Astrocyte of the cerebellum (primary cell): ENCODE measurements around the gene RBM10.

Experiments
- DNase-seq: peaks from one replicate; pipeline ENCODE4 v3.0.0-alpha.2; 2011; ENCODE audit warnings: low read depth
- H3K4me3 ChIP-seq: 2 replicates; pipeline ENCODE4 v1.5.1; 2011; ENCODE audit warnings: mild to moderate bottlenecking, low read depth, low read length, moderate library complexity
- CTCF ChIP-seq: IDR thresholded peaks from 2 replicates; pipeline ENCODE4 v1.5.1; 2012; ENCODE audit warnings: low read length, low read depth, moderate library complexity, mild to moderate bottlenecking; ENCODE audit errors: missing control alignments
- in situ Hi-C: cut with HindIII; loops from 2 replicates; pipeline ENCODE4 v1.10.0; 2017; ENCODE audit warnings: low sequenced_read_pairs

The RBM10 gene

GRCh38 chrX:47182106-47182700, 37.2 kb downstream of the RBM10 start:
- in situ Hi-C loops: no loop called here
- TF ChIP-seq CTCF: no peak
- H3K4me3 ChIP-seq: no peak overlapping the region
- no peak for DNase-seq

DNA sequence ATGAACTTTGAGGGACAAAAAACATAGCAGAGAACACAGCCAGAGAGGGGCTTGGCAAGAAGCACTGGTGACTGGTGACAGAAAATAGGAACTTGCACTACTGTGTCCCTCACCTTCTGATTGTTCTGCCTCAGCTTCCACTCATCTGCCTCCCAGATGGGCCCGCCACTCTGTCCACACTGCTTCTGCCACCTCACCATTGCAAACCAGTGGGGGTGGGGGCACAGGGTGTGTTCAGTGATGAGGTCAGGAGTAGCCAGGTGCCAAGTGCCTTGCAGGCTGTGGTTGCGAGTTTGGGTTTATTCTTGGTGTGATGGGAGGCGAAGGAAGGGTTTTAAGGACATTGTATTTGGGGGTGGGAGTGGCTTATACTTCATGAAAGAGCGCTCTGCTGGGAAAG, 39.5 kb downstream of the RBM10 start:
- in situ Hi-C loops: no loop called here
- no peak for DNase-seq
- H3K4me3 ChIP-seq: no peak overlapping the region
- no peak for TF ChIP-seq CTCF

DNA sequence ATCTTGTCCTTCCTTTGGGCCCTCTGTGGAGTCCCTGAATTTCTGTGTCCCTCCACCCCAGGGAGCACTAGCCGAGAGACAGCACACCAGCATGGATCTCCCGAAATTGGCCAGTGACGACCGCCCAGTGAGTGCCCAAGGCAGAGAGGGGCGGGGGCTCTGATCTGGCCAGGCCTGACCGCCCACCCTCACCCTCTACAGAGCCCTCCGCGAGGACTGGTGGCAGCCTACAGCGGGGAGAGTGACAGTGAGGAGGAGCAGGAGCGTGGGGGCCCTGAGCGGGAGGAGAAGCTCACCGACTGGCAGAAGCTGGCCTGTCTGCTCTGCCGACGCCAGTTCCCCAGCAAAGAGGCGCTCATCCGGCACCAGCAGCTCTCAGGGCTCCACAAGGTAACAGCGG, 40.2 kb downstream of the RBM10 start:
- no peak for DNase-seq
- H3K4me3 ChIP-seq: no peak overlapping the region
- TF ChIP-seq CTCF: no peak
- in situ Hi-C loops: no loop called here

DNA sequence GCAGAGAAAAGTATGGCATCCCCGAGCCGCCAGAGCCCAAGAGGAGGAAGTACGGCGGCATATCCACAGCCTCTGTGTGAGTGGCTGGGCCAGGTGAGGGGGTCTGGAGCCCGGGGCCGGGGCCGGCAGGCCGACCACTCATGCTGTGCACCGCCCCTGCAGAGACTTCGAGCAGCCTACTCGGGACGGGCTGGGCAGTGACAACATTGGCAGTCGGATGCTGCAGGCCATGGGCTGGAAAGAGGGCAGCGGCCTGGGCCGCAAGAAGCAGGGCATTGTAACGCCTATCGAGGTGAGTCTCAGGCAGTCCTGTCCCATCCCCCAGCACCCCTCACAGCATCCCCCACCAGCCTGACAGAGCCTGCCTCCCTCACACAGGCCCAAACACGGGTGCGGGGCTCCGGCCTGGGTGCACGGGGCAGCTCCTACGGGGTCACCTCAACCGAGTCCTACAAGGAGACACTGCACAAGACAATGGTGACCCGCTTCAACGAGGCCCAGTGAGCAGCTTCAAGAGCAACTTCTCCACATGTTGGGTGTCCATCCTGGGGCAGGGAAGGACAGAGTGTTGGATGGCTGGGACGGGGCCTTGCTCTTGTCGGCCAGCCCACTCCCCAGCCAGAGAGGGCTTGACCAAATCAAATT, 41.2 kb downstream of the RBM10 start:
- in situ Hi-C loops: no loop called here
- DNase-seq: no peak
- no peak overlapping the region for H3K4me3 ChIP-seq
- no peak for TF ChIP-seq CTCF

DNA sequence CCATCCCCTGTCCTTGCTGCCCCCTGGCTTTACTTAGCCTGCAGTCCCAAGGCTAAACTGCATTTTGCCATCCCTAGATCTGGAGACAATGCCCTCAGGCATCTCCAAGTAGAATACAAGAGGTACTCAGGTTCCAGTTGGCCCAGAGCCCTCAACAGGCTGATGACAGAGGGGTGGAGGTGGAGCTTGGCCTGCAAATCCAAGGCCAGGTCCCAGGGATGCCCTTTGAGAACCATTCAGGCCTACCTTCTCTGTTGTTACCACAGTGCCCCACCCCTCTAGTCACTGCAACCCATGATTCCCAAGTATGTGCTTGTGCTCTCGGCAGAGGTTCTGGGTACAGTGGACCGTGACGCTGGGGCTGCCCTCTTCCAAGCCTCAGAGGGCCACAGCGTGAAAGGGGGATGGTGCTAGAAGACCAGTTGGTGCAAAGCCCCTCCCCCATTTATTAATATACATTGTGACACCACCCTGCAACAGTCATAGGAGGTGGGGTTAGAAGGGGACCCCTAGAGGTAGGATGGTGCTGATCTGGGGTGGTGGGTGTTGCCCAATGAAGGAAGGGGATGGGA, 42.2 kb downstream of the RBM10 start:
- no peak for DNase-seq
- TF ChIP-seq CTCF: no peak
- no peak overlapping the region for H3K4me3 ChIP-seq
- in situ Hi-C loops: no loop called here

DNA sequence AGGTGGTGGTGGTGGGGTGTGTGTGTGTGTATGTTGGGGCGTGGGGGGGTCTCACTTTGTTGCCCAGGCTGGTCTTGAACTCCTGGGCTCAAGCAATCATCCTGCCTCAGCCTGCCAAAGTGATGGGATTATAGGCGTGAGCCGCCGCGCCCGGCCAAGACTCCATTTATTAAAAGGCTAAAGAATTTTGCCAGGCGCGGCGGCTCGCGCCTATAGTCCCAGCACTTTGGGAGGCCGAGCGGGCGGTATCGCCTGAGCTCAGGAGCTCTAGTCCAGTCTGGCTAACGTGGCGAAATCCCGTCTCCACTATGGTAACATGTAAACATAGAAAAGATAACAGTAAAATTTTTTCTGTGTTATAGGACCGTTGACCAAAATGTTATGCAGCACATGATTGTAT, 44.9 kb downstream of the RBM10 start:
- no peak for DNase-seq
- no peak overlapping the region for H3K4me3 ChIP-seq
- in situ Hi-C loops: no loop called here
- no peak for TF ChIP-seq CTCF
